ENCODE results near the gene EVC. TPM values are rescaled to one million over a fixed set of nuclear protein-coding genes. Genes with fewer than 3 reads are reported as not detected.

The EVC gene
- total RNA-seq, 2 experiments from 2014 or later, result 0.70 to 1.5 TPM

GRCh38 chr4:5776510-5776909, 65.5 kb downstream of the EVC start:
- peaks cover 5% of the 10 kb centered on the region for H3K27me3 Mint-ChIP-seq
- ChIA-PET CTCF (no interaction called here), POLR2A (no interaction called here)
- no peak overlapping the region for H3K27ac Mint-ChIP-seq
- Histone ChIP-seq H3K4me3 (ENCODE audit: low read length) (no peak overlapping the region), H3K36me3 (ENCODE audit: insufficient read depth, low read length) (no peaks in the 10 kb centered on the region), H3K9me3 (ENCODE audit: control insufficient read depth in 1 of 2, insufficient read depth in 1 of 2, low read length in 2 of 2) (peaks cover 14 to 15% of the 10 kb centered on the region in 2 experiments), H3K4me1 (ENCODE audit: insufficient read depth, low read length) (no peaks in the 10 kb centered on the region), H3K27me3 (ENCODE audit: control insufficient read depth in 1 of 2, insufficient read depth in 2 of 2, low read length in 2 of 2) (no peaks in the 10 kb centered on the region), H3K27ac (ENCODE audit: low read depth in 1 of 2, low read length in 2 of 2) (no peak overlapping the region)
- intact Hi-C loops (cut with DNase I, micrococcal nuclease), result no loop called here
- no peaks in the 10 kb centered on the region for H3K4me1 Mint-ChIP-seq (ENCODE audit: low read depth)
- no peak overlapping the region for H3K4me3 Mint-ChIP-seq
- DNase-seq (no peak), ATAC-seq (ENCODE audit: poor library complexity) (no peak)
- H3K9me3 Mint-ChIP-seq, result peaks cover 21% of the 10 kb centered on the region
- no peaks in the 10 kb centered on the region for H3K36me3 Mint-ChIP-seq (ENCODE audit: low read depth)
- TF ChIP-seq, protein P1, sequence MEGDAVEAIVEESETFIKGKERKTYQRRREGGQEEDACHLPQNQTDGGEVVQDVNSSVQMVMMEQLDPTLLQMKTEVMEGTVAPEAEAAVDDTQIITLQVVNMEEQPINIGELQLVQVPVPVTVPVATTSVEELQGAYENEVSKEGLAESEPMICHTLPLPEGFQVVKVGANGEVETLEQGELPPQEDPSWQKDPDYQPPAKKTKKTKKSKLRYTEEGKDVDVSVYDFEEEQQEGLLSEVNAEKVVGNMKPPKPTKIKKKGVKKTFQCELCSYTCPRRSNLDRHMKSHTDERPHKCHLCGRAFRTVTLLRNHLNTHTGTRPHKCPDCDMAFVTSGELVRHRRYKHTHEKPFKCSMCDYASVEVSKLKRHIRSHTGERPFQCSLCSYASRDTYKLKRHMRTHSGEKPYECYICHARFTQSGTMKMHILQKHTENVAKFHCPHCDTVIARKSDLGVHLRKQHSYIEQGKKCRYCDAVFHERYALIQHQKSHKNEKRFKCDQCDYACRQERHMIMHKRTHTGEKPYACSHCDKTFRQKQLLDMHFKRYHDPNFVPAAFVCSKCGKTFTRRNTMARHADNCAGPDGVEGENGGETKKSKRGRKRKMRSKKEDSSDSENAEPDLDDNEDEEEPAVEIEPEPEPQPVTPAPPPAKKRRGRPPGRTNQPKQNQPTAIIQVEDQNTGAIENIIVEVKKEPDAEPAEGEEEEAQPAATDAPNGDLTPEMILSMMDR (IDR thresholded peaks at IDR 0.05), result no peak

GRCh38 chr4:5780831-5781480, 70.0 kb downstream of the EVC start:
- ATAC-seq (ENCODE audit: poor library complexity) (no peak), DNase-seq (no peak)
- Histone ChIP-seq H3K4me3 (ENCODE audit: low read length) (no peak overlapping the region), H3K36me3 (ENCODE audit: insufficient read depth, low read length) (no peaks in the 10 kb centered on the region), H3K9me3 (ENCODE audit: control insufficient read depth in 1 of 2, insufficient read depth in 1 of 2, low read length in 2 of 2) (peaks cover 13 to 14% of the 10 kb centered on the region in 2 experiments), H3K27me3 (ENCODE audit: control insufficient read depth in 1 of 2, insufficient read depth in 2 of 2, low read length in 2 of 2) (no peaks in the 10 kb centered on the region), H3K4me1 (ENCODE audit: insufficient read depth, low read length) (no peaks in the 10 kb centered on the region), H3K27ac (ENCODE audit: low read depth in 1 of 2, low read length in 2 of 2) (no peak overlapping the region)
- ChIA-PET POLR2A (no interaction called here), CTCF (no interaction called here)
- Mint-ChIP-seq H3K36me3 (ENCODE audit: low read depth) (no peaks in the 10 kb centered on the region), H3K4me3 (no peak overlapping the region), H3K27me3 (no peaks in the 10 kb centered on the region), H3K27ac (no peak overlapping the region), H3K9me3 (peaks cover 9% of the 10 kb centered on the region), H3K4me1 (ENCODE audit: low read depth) (no peaks in the 10 kb centered on the region)
- TF ChIP-seq, protein P1 (IDR thresholded peaks at IDR 0.05), result no peak
- intact Hi-C loops (cut with DNase I, micrococcal nuclease), result no loop called here

GRCh38 chr4:5781691-5782090, 70.7 kb downstream of the EVC start:
- Histone ChIP-seq H3K27me3 (ENCODE audit: control insufficient read depth in 1 of 2, insufficient read depth in 2 of 2, low read length in 2 of 2) (no peaks in the 10 kb centered on the region), H3K4me3 (ENCODE audit: low read length) (no peak overlapping the region), H3K27ac (ENCODE audit: low read depth in 1 of 2, low read length in 2 of 2) (no peak overlapping the region), H3K4me1 (ENCODE audit: insufficient read depth, low read length) (no peaks in the 10 kb centered on the region), H3K9me3 (ENCODE audit: control insufficient read depth in 1 of 2, insufficient read depth in 1 of 2, low read length in 2 of 2) (peaks cover 8 to 13% of the 10 kb centered on the region in 2 experiments), H3K36me3 (ENCODE audit: insufficient read depth, low read length) (no peaks in the 10 kb centered on the region)
- H3K27ac Mint-ChIP-seq, result no peak overlapping the region
- no peaks in the 10 kb centered on the region for H3K4me1 Mint-ChIP-seq (ENCODE audit: low read depth)
- no peak for DNase-seq
- intact Hi-C loops (cut with DNase I, micrococcal nuclease), result no loop called here
- ChIA-PET CTCF (no interaction called here), POLR2A (no interaction called here)
- TF ChIP-seq, protein P1 (IDR thresholded peaks at IDR 0.05), result no peak
- peaks cover 2% of the 10 kb centered on the region for H3K9me3 Mint-ChIP-seq
- no peaks in the 10 kb centered on the region for H3K36me3 Mint-ChIP-seq (ENCODE audit: low read depth)
- no peaks in the 10 kb centered on the region for H3K27me3 Mint-ChIP-seq
- no peak overlapping the region for H3K4me3 Mint-ChIP-seq
- no peak for ATAC-seq (ENCODE audit: poor library complexity)
